DMS79 (cell line): ENCODE data around the gene CEP162.
"Not testable (repeated sequence)": the region's sequence is repeated elsewhere in the genome, so short reads cannot be mapped to it uniquely, and the experiment has no call there.

Experiments
- DNase-seq: peaks from one replicate; lab custom pipeline; 2025; lab: John Stamatoyannopoulos, UW

CEP162 gene

DNA sequence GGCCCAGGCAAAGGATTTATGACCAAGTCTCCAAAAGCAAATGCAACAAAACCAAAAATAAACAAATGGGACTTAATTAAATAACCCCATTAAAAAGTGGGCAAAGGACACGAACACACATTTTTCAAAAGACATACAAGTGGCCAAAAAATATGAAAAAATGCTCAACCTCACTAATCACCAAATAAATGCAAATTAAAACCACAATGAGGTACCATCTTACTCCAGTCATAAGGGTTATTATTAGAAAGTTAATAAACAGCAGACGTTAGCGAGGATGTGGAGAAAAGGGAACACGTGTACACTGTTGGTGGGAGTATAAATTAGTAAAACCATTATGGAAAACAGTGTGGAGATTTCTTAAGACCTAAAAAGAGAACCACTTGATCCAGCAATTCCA is 71.1 kb downstream of the CEP162 start:
- no peak for DNase-seq

DNA sequence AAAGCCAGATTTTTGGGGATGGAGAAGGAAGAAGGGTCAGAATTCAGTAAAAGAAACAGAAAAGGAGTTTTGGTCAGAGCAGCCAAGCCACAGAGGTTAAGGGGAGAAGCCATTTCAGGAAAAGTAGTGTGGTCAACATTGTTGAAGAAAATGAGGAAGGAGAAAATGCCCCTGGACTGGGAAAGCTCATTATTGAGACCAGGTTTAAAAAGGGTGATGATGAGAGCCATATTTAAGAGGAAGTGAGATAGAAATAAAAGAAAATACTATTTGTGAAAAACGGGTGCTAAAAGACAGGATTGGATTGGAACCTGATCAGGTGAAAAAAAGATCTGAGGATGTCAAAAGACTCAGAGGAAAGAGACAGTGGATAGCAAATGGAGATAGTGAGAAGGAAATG is 75.8 kb downstream of the CEP162 start:
- DNase-seq = no peak

- no peak for DNase-seq
Observed at GRCh38 chr6:84150705-84151104, 76.7 kb downstream of the CEP162 start.

DNA sequence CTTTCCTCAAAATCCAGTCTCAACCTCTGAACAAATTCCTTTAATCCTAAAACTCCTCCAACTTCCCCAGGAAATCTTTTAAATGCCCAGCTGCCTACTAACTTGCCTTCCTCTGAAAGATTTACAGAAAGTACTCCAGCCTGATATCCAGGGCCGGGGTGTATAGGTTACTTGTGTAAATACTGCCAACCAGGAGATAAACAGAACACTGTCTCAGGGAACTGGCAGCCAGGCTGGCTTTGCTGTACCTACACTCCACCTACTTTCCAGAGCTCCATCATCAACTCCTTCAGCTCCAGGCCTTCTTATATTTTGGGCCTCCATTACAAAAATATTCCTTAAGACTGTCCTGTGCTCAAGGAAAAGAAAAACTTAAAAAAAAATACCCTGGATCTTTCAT is 85.9 kb downstream of the CEP162 start:
- DNase-seq = no peak

DNA sequence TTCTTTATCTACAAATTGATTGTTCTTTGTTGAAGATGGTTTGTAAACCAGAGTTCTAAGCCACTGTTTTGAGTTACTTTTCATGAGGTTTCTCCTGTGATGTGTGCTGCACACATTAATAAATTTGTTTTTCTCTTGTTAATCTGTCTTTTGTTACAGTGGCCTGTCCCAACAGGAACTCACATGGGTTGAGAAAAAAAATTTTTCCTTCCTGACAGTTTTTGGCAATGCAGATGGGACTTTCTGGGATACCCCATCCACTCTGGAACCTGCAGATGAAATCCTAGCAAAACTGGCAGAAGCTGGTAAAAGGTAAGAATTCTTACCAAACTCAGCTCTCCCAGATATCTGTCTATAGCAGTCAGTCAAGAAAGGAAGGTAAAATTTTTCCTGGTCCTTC is 88.1 kb downstream of the CEP162 start:
- DNase-seq = no peak

GRCh38 chr6:84137989-84138575 is 89.4 kb downstream of the CEP162 start:
- no peak for DNase-seq

DNA sequence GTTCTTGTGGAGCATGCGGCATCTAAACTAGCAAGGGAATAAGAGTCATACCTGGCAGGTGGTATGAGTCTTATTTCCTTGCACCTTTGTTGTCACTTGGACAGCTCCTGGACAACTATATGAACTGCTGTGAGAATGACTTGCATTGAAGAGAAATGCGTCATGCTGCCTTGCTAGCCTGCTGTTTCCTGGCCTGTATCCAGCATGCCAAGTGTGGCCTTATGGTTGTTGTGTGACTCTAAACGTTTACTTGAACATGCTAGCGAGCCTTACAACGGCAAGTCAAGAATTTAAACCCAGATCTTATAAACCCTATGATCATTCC is 90.4 kb downstream of the CEP162 start:
- no peak for DNase-seq

GRCh38 chr6:84136364-84137050 is 90.9 kb downstream of the CEP162 start:
- no peak for DNase-seq

- no peak for DNase-seq
Observed at GRCh38 chr6:84135291-84135690, 92.2 kb downstream of the CEP162 start.

GRCh38 chr6:84133385-84133784 is 94.1 kb downstream of the CEP162 start:
- DNase-seq = not testable (repeated sequence)

DNA sequence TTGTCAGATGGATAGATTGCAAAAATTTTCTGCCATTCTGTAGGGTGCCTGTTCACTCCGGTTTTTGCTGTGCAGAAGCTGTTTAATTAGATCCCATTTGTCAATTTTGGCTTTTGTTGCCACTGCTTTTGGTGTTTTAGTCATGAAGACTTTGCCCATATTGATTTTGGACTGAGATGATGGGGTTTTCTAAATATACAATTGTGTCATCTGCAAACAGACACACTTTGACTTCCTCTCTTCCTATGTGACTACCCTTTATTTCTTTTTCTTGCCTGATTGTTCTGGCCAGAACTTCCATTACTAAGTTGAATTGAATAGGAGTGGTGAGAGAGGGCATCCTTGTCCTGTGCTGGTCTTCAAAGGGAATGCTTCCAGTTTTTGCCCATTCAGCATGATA is 97.9 kb downstream of the CEP162 start:
- DNase-seq = not testable (repeated sequence)

GRCh38 chr6:84123186-84123585 is 104.3 kb downstream of the CEP162 start:
- DNase-seq = no peak

DNA sequence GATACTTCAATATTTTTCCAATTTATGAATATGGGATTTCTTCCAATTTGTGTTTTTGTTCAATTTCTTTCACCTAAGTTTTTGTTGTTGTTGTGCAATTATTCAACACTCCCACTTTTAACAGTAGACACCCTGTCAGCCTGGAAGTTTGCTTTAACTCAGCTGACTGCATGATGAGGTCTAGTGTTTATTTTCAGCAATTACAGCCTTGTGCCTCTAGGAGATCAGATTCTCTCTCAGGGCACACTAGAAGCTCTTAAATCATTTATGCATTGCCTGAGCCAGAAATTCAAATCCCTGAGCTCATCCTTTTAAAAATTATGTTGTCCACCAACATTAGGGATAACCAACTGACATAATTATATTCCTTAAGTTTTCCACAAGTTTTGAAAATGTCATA is 108.2 kb downstream of the CEP162 start:
- no peak for DNase-seq

DNA sequence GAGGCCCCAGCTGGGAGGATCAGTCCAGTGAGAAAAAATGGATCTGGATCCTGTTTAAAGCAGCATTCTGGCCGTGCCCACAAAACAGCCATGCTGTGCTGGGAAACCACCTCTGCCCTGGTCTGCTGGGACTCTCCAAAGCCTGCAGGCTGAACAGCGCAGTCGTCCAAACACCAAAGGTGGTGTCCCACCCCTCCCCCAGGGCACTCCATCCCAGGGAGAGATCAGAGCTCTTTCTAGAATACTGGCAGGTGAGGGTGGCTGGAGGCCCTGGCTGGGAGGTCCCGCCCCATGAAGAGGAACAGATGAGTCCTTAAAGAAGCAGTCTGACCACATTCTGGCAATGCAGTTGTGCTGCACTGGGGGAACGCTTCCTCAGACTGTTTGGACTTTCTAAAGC is 109.3 kb downstream of the CEP162 start:
- no peak for DNase-seq

- DNase-seq = not testable (repeated sequence)
Observed at GRCh38 chr6:84114933-84115594, 112.4 kb downstream of the CEP162 start.

- not testable (repeated sequence) for DNase-seq
Observed at GRCh38 chr6:84111351-84111750, 116.1 kb downstream of the CEP162 start.

GRCh38 chr6:84107495-84107894 is 119.9 kb downstream of the CEP162 start:
- no peak for DNase-seq

DNA sequence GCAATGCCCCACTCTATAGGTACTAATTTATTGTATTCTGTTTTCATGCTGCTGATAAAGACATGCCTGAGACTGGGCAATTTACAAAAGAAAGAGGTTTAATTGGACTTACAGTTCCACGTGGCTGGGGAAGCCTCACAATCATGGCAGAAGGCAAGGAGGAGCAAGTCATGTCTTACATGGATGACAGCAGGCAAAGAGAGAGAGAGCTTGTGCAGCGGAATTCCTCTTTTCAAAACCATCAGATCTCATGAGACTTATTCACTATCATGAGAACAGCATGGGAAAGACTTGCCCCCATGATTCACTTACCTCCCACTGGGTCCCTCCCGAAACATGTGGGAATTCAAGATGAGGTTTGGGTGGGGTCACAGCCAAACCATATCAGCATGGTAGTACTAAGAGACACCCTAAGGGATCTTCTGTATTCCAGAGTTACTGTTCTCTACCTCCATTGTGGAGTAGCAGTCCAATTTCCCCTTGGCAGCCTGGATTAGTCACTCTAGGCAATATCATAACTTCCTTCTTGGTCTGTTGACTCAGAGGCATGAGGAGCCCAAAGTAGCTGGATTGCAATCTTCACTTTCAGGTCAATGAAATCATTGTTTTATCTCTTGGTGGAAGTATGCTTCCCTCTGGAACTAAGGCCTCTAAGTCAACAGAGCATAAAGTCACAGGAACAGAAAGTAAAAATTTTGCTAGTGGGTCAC is 122.1 kb downstream of the CEP162 start:
- DNase-seq = not testable (repeated sequence)

DNA sequence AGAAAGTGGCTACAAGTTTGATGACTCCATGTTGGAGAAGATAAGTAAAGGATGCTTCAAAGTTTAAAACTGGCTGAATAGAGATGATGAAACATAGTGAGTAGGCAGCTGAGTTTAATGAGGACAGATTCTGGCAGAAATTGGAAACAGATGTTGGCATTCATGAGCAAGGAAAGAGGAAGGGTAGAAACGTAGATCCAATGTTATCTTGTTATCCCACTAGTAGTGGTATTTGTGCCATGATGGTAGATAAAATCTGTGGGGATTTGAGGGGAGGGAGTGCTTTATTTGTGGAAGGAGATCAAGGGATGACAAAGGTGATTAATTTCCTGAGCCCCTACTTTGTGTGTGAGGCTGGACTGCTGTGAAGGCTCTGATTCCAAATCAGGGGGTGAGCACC is 124.4 kb downstream of the CEP162 start:
- DNase-seq = no peak

DNA sequence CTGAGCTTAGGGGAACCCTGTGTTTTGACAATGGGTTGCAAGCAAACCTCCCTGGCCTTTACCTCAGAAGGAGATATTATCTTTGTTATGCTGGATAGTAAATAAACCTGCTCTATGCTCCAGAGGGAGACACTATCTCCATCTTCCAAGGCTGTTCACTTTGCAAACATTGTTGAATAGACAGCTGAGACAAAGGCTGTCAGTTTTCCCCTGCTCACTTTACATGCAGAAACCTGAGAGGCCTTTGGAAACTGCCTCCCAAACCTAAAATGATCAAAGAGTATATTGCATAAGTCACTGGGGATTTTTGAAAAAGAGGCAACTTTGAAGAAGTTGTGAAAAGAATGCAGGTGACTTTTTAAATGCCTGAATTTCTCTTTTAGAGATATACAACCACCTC is 132.3 kb downstream of the CEP162 start:
- DNase-seq = no peak

- DNase-seq = no peak
Observed at GRCh38 chr6:84093441-84094435, 133.7 kb downstream of the CEP162 start.

- no peak for DNase-seq
Observed at GRCh38 chr6:84089552-84089951, 137.9 kb downstream of the CEP162 start.
